ENCODE data around the gene ARL4C. TPM values are rescaled to one million over a fixed set of nuclear protein-coding genes. Genes with fewer than 3 reads are reported as not detected.

The ARL4C gene
- total RNA-seq, 1 donor, result 133 TPM

- Histone ChIP-seq H3K4me2 (ENCODE audit: insufficient read depth, low read length) (no peak overlapping the region), H2AFZ (ENCODE audit: low read length) (no peak overlapping the region), H3K79me2 (ENCODE audit: insufficient read depth, low read length) (peaks cover 55% of the 10 kb centered on the region), H3K4me1 (ENCODE audit: insufficient read depth, low read length) (peaks cover 14% of the 10 kb centered on the region), H3K4me3 (ENCODE audit: insufficient read depth, low read length) (no peak overlapping the region), H4K20me1 (ENCODE audit: insufficient read depth, low read length) (peaks cover 28% of the 10 kb centered on the region), H3K27ac (ENCODE audit: low read depth, low read length) (no peak overlapping the region), H3K27me3 (ENCODE audit: insufficient read depth, low read length) (peaks cover 4% of the 10 kb centered on the region), H3K36me3 (ENCODE audit: insufficient read depth, low read length) (no peaks in the 10 kb centered on the region), H3K9me3 (ENCODE audit: low read depth, low read length) (no peaks in the 10 kb centered on the region)
- TF ChIP-seq CTCF (IDR thresholded peaks at IDR 0.05; ENCODE audit: extremely low read depth, low read depth, low read length), result no peak
- no peak for DNase-seq (ENCODE audit: insufficient read length, low spot score, missing footprints)
Observed at GRCh38 chr2:234491897-234492296, 5.0 kb downstream of the ARL4C start.

DNA sequence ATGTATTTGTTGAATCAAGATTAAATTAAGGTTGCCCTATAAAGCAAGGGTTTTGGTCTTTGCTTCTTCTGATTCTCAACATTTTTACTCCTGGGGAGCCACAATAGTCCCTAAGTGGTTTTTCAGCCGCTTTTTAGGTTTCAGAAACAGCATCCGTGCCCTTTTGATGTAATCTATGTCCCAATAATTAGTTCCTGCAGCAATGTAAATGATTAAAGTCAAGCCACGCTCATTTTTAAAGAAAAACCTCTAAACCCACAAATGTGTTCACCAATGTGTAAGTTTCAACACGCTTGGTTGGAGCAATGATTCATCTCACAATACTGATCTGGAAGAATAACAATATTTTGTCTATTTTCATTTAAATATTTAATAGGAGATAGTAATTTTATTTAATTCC lies 5.6 kb downstream of the ARL4C start:
- peaks cover 28% of the 10 kb centered on the region for H4K20me1 ChIP-seq (ENCODE audit: insufficient read depth, low read length)
- H3K79me2 ChIP-seq (ENCODE audit: insufficient read depth, low read length), result peaks cover 55% of the 10 kb centered on the region
- H3K4me2 ChIP-seq (ENCODE audit: insufficient read depth, low read length), result peak overlapping the region; percentile 58
- DNase-seq (ENCODE audit: insufficient read length, low spot score, missing footprints), result no peak
- peaks cover 14% of the 10 kb centered on the region for H3K4me1 ChIP-seq (ENCODE audit: insufficient read depth, low read length)
- no peaks in the 10 kb centered on the region for H3K9me3 ChIP-seq (ENCODE audit: low read depth, low read length)
- no peaks in the 10 kb centered on the region for H3K36me3 ChIP-seq (ENCODE audit: insufficient read depth, low read length)
- H3K4me3 ChIP-seq (ENCODE audit: insufficient read depth, low read length), result peak overlapping the region; percentile 53
- H3K27me3 ChIP-seq (ENCODE audit: insufficient read depth, low read length), result peaks cover 4% of the 10 kb centered on the region
- H3K27ac ChIP-seq (ENCODE audit: low read depth, low read length), result no peak overlapping the region
- no peak overlapping the region for H2AFZ ChIP-seq (ENCODE audit: low read length)
- no peak for TF ChIP-seq CTCF (IDR thresholded peaks at IDR 0.05; ENCODE audit: extremely low read depth, low read depth, low read length)

GRCh38 chr2:234490271-234491091 lies 6.4 kb downstream of the ARL4C start:
- peaks cover 14% of the 10 kb centered on the region for H3K4me1 ChIP-seq (ENCODE audit: insufficient read depth, low read length)
- H3K79me2 ChIP-seq (ENCODE audit: insufficient read depth, low read length), result peaks cover 47% of the 10 kb centered on the region
- peaks cover 20% of the 10 kb centered on the region for H4K20me1 ChIP-seq (ENCODE audit: insufficient read depth, low read length)
- TF ChIP-seq CTCF (IDR thresholded peaks at IDR 0.05; ENCODE audit: extremely low read depth, low read depth, low read length), result no peak
- DNase-seq (ENCODE audit: insufficient read length, low spot score, missing footprints), result no peak
- H3K4me3 ChIP-seq (ENCODE audit: insufficient read depth, low read length), result peak overlapping the region; percentile 53
- no peaks in the 10 kb centered on the region for H3K36me3 ChIP-seq (ENCODE audit: insufficient read depth, low read length)
- H2AFZ ChIP-seq (ENCODE audit: low read length), result peak overlapping the region; percentile 42
- H3K4me2 ChIP-seq (ENCODE audit: insufficient read depth, low read length), result peak overlapping the region; percentile 58
- no peak overlapping the region for H3K27ac ChIP-seq (ENCODE audit: low read depth, low read length)
- peaks cover 4% of the 10 kb centered on the region for H3K27me3 ChIP-seq (ENCODE audit: insufficient read depth, low read length)
- no peaks in the 10 kb centered on the region for H3K9me3 ChIP-seq (ENCODE audit: low read depth, low read length)

- Histone ChIP-seq H4K20me1 (ENCODE audit: insufficient read depth, low read length) (peaks cover 10% of the 10 kb centered on the region), H3K4me3 (ENCODE audit: insufficient read depth, low read length) (no peak overlapping the region), H3K27me3 (ENCODE audit: insufficient read depth, low read length) (no peaks in the 10 kb centered on the region), H3K9me3 (ENCODE audit: low read depth, low read length) (no peaks in the 10 kb centered on the region), H3K27ac (ENCODE audit: low read depth, low read length) (no peak overlapping the region), H3K36me3 (ENCODE audit: insufficient read depth, low read length) (no peaks in the 10 kb centered on the region), H3K4me1 (ENCODE audit: insufficient read depth, low read length) (peaks cover 4% of the 10 kb centered on the region), H3K79me2 (ENCODE audit: insufficient read depth, low read length) (peaks cover 32% of the 10 kb centered on the region), H2AFZ (ENCODE audit: low read length) (no peak overlapping the region), H3K4me2 (ENCODE audit: insufficient read depth, low read length) (no peak overlapping the region)
- DNase-seq (ENCODE audit: insufficient read length, low spot score, missing footprints), result no peak
- TF ChIP-seq CTCF (IDR thresholded peaks at IDR 0.05; ENCODE audit: extremely low read depth, low read depth, low read length), result no peak
Observed at GRCh38 chr2:234488913-234489451, 7.9 kb downstream of the ARL4C start.
